ENCODE measurements around the gene JCAD. TPM values are rescaled to one million over a fixed set of nuclear protein-coding genes. Genes with fewer than 3 reads are reported as not detected.

The JCAD gene
- total and polyA plus RNA-seq, 2 donors (not counting 1 experiment from before 2014, with no cell fraction given): 3.3 to 27.1 TPM

DNA sequence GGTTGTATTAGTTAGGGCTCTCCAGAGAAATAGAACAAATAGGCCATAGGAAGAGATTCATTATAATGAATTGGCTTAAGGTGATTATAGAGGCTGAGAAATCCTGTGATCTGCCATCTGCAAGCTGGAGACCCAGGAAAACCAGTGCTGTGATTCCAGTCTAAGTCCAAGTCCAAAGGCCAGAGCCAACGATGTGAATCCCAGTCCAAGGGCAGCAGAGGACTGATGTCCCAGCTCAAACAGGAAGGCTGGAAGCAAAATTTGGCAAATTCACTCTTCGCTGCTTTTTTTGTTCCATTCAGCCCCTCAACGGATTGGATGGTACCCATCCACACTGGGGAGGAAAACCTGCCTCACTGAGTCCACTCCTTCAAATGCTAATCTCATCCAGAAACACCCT is 68.0 kb downstream of the JCAD start:
- Histone ChIP-seq H3K4me2 (ENCODE audit: extremely low read depth, insufficient read depth, low read length) (no peak overlapping the region), H3K27me3 (ENCODE audit: control insufficient read depth, insufficient read depth, low read length) (no peaks in the 10 kb centered on the region), H3K27ac (ENCODE audit: insufficient read depth, low read length) (no peak overlapping the region), H3K79me2 (ENCODE audit: control insufficient read depth, insufficient read depth, low read length) (no peaks in the 10 kb centered on the region), H3K4me1 (ENCODE audit: control insufficient read depth, extremely low read depth, insufficient read depth, low read length) (no peaks in the 10 kb centered on the region), H3K36me3 (ENCODE audit: control insufficient read depth, insufficient read depth, low read length) (no peaks in the 10 kb centered on the region), H4K20me1 (ENCODE audit: control insufficient read depth, extremely low read depth, insufficient read depth, low read length) (no peaks in the 10 kb centered on the region), H3K9me3 (ENCODE audit: control insufficient read depth, insufficient read depth, low read depth, low read length) (no peaks in the 10 kb centered on the region), H3K9ac (ENCODE audit: insufficient read depth, low read length) (no peak overlapping the region), H3K4me3 (replicated peaks in 1 of 4; ENCODE audit: control extremely low read depth in 1 of 4, insufficient read depth in 1 of 4, low read depth in 3 of 4, low read length in 4 of 4) (no peak overlapping the region), H2AFZ (ENCODE audit: low read length) (no peak overlapping the region)
- DNase-seq (ENCODE audit: low read depth in 2 of 2): no peak
- TF ChIP-seq, protein P1, sequence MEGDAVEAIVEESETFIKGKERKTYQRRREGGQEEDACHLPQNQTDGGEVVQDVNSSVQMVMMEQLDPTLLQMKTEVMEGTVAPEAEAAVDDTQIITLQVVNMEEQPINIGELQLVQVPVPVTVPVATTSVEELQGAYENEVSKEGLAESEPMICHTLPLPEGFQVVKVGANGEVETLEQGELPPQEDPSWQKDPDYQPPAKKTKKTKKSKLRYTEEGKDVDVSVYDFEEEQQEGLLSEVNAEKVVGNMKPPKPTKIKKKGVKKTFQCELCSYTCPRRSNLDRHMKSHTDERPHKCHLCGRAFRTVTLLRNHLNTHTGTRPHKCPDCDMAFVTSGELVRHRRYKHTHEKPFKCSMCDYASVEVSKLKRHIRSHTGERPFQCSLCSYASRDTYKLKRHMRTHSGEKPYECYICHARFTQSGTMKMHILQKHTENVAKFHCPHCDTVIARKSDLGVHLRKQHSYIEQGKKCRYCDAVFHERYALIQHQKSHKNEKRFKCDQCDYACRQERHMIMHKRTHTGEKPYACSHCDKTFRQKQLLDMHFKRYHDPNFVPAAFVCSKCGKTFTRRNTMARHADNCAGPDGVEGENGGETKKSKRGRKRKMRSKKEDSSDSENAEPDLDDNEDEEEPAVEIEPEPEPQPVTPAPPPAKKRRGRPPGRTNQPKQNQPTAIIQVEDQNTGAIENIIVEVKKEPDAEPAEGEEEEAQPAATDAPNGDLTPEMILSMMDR (conservative IDR thresholded peaks at IDR 0.05 in 1 of 2, IDR thresholded peaks at IDR 0.05 in 1 of 2; ENCODE audit: low read depth in 1 of 2, low read length in 2 of 2): no peak
- TF ChIP-seq EZH2 (IDR thresholded peaks at IDR 0.05; ENCODE audit: low read length, missing control alignments): no peak

DNA sequence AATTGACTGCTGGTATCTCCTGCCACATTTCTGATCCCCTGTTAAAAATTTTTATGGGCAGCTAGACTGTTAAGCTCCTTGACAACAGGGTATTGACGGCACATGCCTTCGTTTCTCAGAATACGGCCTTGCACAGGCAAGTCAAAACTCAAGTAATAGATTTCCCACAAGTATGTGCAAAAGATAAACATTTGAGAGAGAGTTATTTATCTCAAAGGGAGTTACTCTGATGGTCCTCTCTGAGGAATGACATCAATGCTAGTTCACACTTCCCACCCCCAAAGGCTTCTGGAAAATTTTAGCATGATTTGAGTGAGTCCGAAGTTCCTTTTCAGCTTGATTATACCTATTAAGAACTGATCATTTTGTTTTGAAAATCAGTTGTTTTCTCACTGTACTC is 71.9 kb downstream of the JCAD start:
- Histone ChIP-seq H3K9ac (ENCODE audit: insufficient read depth, low read length) (no peak overlapping the region), H2AFZ (ENCODE audit: low read length) (no peak overlapping the region), H3K27ac (ENCODE audit: insufficient read depth, low read length) (no peak overlapping the region), H3K4me2 (ENCODE audit: extremely low read depth, insufficient read depth, low read length) (peak overlapping the region; percentile 3), H3K4me1 (ENCODE audit: control insufficient read depth, extremely low read depth, insufficient read depth, low read length) (no peaks in the 10 kb centered on the region), H3K4me3 (replicated peaks in 1 of 4; ENCODE audit: control extremely low read depth in 1 of 4, insufficient read depth in 1 of 4, low read depth in 3 of 4, low read length in 4 of 4) (no peak overlapping the region), H4K20me1 (ENCODE audit: control insufficient read depth, extremely low read depth, insufficient read depth, low read length) (no peaks in the 10 kb centered on the region), H3K79me2 (ENCODE audit: control insufficient read depth, insufficient read depth, low read length) (no peaks in the 10 kb centered on the region), H3K36me3 (ENCODE audit: control insufficient read depth, insufficient read depth, low read length) (no peaks in the 10 kb centered on the region), H3K9me3 (ENCODE audit: control insufficient read depth, insufficient read depth, low read depth, low read length) (no peaks in the 10 kb centered on the region), H3K27me3 (ENCODE audit: control insufficient read depth, insufficient read depth, low read length) (no peaks in the 10 kb centered on the region)
- no peak for TF ChIP-seq EZH2 (IDR thresholded peaks at IDR 0.05; ENCODE audit: low read length, missing control alignments)
- TF ChIP-seq, protein P1 (conservative IDR thresholded peaks at IDR 0.05 in 1 of 2, IDR thresholded peaks at IDR 0.05 in 1 of 2; ENCODE audit: low read depth in 1 of 2, low read length in 2 of 2): no peak
- peak; percentile 50 to 81 for DNase-seq (ENCODE audit: low read depth in 2 of 2)

DNA sequence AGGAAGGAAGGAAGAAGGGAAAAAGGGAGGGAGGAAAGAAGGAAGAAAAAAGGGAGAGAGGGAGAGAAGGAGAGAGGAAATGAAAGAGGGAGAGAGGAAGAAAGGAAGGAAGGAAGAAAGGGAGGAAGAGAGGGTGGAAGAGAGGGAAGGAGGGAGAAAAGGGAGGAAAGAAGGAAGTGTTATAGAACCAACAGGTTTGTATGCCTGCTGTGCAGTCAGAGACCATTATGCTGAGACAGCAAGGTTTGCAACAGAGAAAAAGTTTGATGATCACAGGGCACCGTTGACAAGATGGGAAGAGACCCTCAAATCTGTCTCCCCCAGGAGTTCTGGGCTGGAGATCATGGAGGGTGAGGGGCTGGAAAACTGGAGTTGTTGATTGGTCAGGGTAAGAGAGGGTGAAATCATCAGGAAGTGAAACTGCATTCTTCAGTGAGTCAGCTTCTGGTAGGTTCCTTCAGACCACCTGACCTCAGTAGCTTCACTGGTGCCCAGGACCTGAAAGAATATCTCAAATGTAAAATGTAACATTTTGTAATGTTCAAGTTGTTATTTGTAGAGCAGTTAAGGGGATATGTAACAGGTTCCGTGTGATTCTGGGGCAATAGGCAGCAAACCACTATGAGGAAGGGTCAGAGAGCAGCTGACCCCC is 76.3 kb downstream of the JCAD start:
- no peak overlapping the region for H3K9ac ChIP-seq (ENCODE audit: insufficient read depth, low read length)
- no peaks in the 10 kb centered on the region for H4K20me1 ChIP-seq (ENCODE audit: control insufficient read depth, extremely low read depth, insufficient read depth, low read length)
- no peaks in the 10 kb centered on the region for H3K36me3 ChIP-seq (ENCODE audit: control insufficient read depth, insufficient read depth, low read length)
- no peaks in the 10 kb centered on the region for H3K27me3 ChIP-seq (ENCODE audit: control insufficient read depth, insufficient read depth, low read length)
- H3K79me2 ChIP-seq (ENCODE audit: control insufficient read depth, insufficient read depth, low read length): no peaks in the 10 kb centered on the region
- H3K4me2 ChIP-seq (ENCODE audit: extremely low read depth, insufficient read depth, low read length): no peak overlapping the region
- H3K27ac ChIP-seq (ENCODE audit: insufficient read depth, low read length): no peak overlapping the region
- no peak for TF ChIP-seq EZH2 (IDR thresholded peaks at IDR 0.05; ENCODE audit: low read length, missing control alignments)
- TF ChIP-seq, protein P1 (conservative IDR thresholded peaks at IDR 0.05 in 1 of 2, IDR thresholded peaks at IDR 0.05 in 1 of 2; ENCODE audit: low read depth in 1 of 2, low read length in 2 of 2): no peak
- no peak for DNase-seq (ENCODE audit: low read depth in 2 of 2)
- H3K9me3 ChIP-seq (ENCODE audit: control insufficient read depth, insufficient read depth, low read depth, low read length): no peaks in the 10 kb centered on the region
- H3K4me3 ChIP-seq (replicated peaks in 1 of 4; ENCODE audit: control extremely low read depth in 1 of 4, insufficient read depth in 1 of 4, low read depth in 3 of 4, low read length in 4 of 4): no peak overlapping the region
- H2AFZ ChIP-seq (ENCODE audit: low read length): no peak overlapping the region
- peaks cover 2% of the 10 kb centered on the region for H3K4me1 ChIP-seq (ENCODE audit: control insufficient read depth, extremely low read depth, insufficient read depth, low read length)
